ENCODE results near the gene RAB31.
"Not testable (repeated sequence)": the region's sequence is repeated elsewhere in the genome, so short reads cannot be mapped to it uniquely, and the experiment has no call there.

The RAB31 gene

DNA sequence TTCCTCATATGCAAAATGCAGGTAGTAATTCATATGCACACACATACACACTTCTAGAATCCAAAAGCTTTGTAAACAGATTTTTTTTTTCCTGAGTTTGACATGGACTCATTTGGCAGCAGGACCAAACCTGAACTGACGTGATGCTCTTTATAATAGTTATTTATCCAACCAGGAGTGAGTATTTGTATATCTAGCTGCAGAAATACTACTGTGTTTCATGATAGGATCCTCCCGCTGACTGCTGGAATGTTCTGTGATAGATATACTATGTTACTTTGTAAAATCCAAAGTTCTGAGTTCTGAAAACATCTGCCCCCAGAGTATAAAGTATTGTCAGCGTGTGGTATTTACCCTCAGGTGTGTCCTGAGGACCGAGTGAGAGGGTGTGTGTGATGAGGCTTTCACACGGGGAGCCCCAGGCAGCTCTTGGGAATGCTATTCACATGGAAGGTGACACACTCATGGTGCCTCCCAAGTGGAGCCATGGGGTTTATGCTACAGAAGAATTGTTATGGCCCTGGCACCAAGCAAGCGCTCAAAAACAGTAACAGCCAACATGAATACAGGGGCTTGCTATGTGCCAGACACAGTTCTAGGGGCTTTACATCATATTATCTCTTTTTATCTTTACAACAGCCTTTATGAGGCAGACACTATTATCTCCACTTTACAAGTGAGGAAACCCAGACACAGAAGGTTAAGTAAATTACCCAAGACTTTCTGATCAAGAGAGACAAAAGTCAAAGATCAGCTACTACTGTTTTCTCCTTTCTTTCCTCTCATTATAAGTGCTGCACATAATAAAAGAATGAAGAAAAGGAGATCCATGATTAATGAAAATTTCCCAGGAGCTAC is 161.0 kb downstream of the RAB31 start:
- peak; percentile 84 for DNase-seq

GRCh38 chr18:9869715-9870430 is 161.8 kb downstream of the RAB31 start:
- peak; percentile 98 for DNase-seq

GRCh38 chr18:9870431-9871008 is 162.4 kb downstream of the RAB31 start:
- no peak for DNase-seq

- no peak for DNase-seq
Measured at GRCh38 chr18:9871244-9871746, 163.2 kb downstream of the RAB31 start.

DNA sequence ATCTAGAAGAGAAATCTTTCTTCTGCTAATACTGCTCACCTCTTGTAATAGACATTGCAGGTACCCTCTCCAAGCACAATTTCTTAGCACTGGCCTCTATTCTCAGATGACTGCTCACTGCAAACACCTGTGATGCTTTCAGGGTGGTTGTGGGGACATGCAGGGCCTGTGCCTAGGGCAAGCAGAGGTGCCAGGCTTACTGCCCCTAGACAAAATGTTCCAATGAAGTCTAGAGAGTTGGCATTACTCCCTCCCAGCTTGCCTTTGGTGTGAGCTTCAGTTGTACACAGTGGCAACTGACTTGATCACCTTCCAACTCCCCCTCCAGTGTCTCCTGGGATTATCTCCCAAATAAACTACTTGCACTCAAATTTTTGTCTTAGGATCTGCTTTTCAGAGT is 164.7 kb downstream of the RAB31 start:
- DNase-seq: no peak

GRCh38 chr18:9874728-9875127 is 166.6 kb downstream of the RAB31 start:
- DNase-seq: no peak

DNA sequence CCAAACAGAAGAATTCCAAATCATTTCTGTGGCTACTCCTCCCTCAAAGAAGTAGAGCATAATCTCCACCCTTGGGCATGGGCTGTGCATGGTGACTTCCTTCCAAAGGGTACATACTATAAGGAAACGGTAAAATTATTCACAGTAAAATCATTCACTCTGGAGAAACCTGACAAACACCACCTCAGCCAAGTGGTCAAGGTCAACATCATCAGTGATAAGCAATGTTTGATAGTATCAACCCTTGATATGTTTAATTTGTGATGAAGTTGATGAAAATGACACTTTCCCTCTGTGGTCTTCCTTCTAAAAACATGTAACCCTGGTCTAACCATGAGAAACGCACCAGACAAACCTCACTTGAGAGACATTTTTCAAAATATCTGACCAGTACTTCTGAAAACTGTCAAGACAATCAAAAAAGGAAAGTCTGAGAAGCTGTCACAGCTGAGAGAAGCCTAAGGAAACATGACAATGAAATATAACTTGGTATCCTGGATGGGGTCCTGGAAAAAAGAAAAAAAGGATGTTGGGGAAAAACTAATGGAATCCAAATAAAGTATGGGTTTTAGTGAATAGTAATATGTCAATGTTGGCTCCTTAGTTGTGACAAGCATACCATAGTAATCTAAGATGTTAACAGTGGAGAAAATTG is 168.2 kb downstream of the RAB31 start:
- DNase-seq: no peak

- DNase-seq: no peak
Measured at GRCh38 chr18:9876867-9877654, 169.0 kb downstream of the RAB31 start.

GRCh38 chr18:9877655-9878014 is 169.5 kb downstream of the RAB31 start:
- DNase-seq: no peak

GRCh38 chr18:9878095-9878494 is 170.0 kb downstream of the RAB31 start:
- no peak for DNase-seq

DNA sequence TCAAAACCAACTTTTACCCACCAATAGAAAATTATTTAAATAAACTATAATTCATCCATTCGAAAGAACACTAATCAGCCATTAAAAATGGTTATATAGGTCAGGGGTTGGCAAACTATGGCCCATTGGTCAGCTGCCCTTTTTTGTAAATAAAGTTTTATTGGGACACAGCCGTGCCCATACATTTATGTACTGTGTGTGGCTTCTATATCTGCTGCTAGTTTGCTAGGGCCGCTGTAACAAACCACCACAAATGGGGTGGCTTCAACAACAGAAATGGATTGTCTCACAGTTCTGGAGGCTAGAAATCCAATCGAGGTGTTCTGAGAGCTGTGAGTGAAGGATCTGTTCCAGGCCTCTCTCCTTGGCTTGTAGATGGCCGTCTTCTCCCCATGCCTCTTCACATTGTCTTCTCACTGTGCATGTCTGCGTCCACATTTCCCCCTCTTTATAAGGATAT is 170.7 kb downstream of the RAB31 start:
- no peak for DNase-seq

GRCh38 chr18:9884090-9884489 is 176.0 kb downstream of the RAB31 start:
- no peak for DNase-seq

DNA sequence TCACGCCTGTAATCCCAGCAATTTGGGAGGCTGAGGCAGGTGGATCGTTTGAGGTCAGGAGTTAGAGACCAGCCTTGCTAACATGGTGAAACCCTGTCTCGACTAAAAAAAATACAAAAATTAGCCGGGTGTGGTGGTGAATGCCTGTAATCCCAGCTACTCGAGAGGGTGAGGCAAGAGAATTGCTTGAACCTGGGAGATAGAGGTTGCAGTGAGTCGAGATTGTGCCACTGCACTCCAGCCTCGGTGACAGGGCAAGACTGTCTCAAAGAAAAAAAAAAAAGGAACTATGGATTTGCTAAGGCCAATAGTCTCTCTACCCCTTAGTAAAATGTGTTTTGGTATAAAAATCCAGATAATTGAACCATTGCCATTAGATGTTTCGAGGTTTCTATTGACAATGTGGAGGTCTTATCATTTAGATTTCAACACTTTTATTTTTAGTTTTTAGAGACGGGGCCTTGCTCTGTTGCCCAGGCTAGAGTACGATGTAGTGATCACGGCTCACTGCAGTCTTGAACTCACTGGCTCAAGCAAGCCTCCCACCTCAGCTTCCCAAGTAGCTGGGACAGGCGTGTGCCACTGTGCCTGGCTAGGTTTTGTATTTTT is 176.5 kb downstream of the RAB31 start:
- no peak for DNase-seq

DNA sequence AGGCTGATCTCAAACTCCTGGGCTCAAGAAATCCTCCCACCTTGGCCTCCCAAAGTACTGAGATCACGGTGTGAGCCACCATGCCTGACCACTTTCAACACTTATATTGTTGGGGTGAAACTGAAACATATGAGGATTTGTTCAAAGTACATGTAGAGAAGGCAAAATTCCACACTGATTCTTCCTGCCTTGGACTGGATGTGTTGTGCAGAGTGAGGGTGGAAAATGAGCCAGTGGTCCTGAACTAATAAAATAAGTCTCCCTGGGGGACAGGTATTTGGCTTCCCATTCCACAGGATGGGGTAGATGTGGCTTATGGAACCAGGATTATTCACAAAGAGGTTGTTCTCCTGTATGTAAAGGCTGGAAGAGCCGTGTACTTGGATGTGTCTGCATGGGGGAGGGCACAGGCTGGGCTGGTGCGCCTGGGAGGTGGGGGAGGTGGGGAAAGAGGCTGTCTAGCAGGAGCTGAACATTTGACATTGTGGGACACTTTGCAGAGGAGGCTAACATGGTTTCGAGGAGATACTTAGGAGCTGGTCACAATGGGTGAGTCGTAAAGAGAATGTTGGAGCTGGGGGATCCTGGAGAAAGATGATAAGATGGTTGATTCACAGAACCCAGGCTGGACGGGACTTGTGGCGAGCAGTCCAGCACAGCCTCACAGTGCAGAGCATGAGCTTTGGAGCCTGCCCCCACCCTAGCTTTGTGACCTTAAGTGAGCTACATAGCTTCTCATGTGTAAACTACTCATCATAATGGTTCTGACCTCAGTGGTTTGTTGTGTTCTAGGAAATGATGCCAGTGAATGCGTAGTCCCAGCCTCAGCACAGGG is 177.3 kb downstream of the RAB31 start, which contains the start of gene TXNDC2:
TXNDC2 (plus strand) TSS at position 804 of the 835 bp plus-strand sequence. CDS start 708 bp downstream, outside the sequence.
- no peak for DNase-seq

- no peak for DNase-seq
Measured at GRCh38 chr18:9886005-9886348, 177.9 kb downstream of the RAB31 start.

GRCh38 chr18:9887992-9888391 is 179.9 kb downstream of the RAB31 start:
- no peak for DNase-seq

GRCh38 chr18:9890196-9890595 is 182.1 kb downstream of the RAB31 start:
- no peak for DNase-seq

- DNase-seq: no peak
Measured at GRCh38 chr18:9890957-9891356, 182.9 kb downstream of the RAB31 start.

DNA sequence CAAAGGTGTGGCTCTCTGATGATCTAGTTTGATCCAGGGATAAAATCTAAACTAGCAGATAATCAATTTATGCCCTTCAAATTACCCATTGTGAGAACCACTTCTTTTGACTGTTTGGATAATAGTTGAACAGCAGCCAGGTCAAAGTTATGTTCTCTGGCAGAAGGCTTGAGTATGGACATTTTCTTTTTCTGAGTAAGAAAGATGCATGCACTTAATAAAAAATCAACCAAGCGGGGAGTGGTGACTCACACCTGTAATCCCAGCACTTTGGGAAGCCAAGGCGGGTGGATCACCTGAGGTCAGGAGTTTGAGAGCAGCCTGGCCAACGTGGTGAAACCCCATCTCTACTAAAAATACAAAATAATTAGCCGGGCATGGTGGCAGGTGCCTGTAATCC is 183.4 kb downstream of the RAB31 start:
- not testable (repeated sequence) for DNase-seq

DNA sequence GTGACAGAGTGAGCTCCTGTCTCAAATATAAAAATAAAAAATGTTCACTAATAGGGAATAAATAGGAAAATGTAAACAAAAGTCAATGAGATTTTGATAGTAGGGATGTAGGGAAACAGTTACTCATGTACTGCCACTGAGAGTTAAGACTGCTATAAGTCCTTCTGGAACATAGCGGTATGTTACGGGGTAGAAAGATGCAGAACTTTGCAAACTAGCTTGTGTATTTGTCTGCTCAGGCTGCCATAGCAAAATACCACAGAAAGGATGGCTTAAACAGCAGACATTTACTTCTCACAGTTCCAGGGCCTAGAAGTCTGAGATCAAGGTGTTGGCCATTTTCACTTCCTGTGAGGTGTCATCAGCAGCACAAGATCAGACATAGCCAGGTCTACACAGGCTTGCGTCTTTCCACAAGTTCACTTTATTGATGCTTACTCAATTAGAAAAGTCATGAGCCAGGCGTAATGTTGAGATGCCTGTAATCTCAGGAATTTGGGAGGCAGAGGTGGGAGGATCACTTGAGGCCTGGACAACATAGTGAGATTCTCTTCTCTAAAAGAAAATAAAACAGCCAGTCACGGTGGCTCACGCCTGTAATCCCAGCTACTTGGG is 186.5 kb downstream of the RAB31 start:
- no peak for DNase-seq
